Measurements from ENCODE around the gene TICAM2.

TICAM2 gene

GRCh38 chr5:115553082-115553481, 49.2 kb downstream of the TICAM2 start:
- TF ChIP-seq POLR2A (IDR thresholded peaks at IDR 0.05; ENCODE audit: extremely low read depth, insufficient read length), result no peak
- no peak for TF ChIP-seq MAX (IDR thresholded peaks at IDR 0.05; ENCODE audit: low read depth, low read length)
- TF ChIP-seq MYC (IDR thresholded peaks at IDR 0.05; ENCODE audit: low read depth, low read length), result no peak
- no peak for TF ChIP-seq CTCF (IDR thresholded peaks at IDR 0.05; ENCODE audit: low read depth, low read length)
- no peak for DNase-seq (ENCODE audit: low read depth)
- no peak overlapping the region for H3K4me3 ChIP-seq (ENCODE audit: low read depth, low read length)

GRCh38 chr5:115551415-115551814, 50.9 kb downstream of the TICAM2 start:
- H3K4me3 ChIP-seq (ENCODE audit: low read depth, low read length), result no peak overlapping the region
- no peak for DNase-seq (ENCODE audit: low read depth)
- no peak for TF ChIP-seq MAX (IDR thresholded peaks at IDR 0.05; ENCODE audit: low read depth, low read length)
- no peak for TF ChIP-seq POLR2A (IDR thresholded peaks at IDR 0.05; ENCODE audit: extremely low read depth, insufficient read length)
- no peak for TF ChIP-seq MYC (IDR thresholded peaks at IDR 0.05; ENCODE audit: low read depth, low read length)
- no peak for TF ChIP-seq CTCF (IDR thresholded peaks at IDR 0.05; ENCODE audit: low read depth, low read length)

GRCh38 chr5:115549154-115549553, 53.1 kb downstream of the TICAM2 start:
- DNase-seq (ENCODE audit: low read depth), result peak; percentile 43
- no peak overlapping the region for H3K4me3 ChIP-seq (ENCODE audit: low read depth, low read length)
- no peak for TF ChIP-seq MYC (IDR thresholded peaks at IDR 0.05; ENCODE audit: low read depth, low read length)
- TF ChIP-seq POLR2A (IDR thresholded peaks at IDR 0.05; ENCODE audit: extremely low read depth, insufficient read length), result no peak
- peak; percentile 11 for TF ChIP-seq CTCF (IDR thresholded peaks at IDR 0.05; ENCODE audit: low read depth, low read length)
- no peak for TF ChIP-seq MAX (IDR thresholded peaks at IDR 0.05; ENCODE audit: low read depth, low read length)

GRCh38 chr5:115548683-115549082, 53.6 kb downstream of the TICAM2 start:
- no peak for TF ChIP-seq MAX (IDR thresholded peaks at IDR 0.05; ENCODE audit: low read depth, low read length)
- TF ChIP-seq MYC (IDR thresholded peaks at IDR 0.05; ENCODE audit: low read depth, low read length), result no peak
- no peak for TF ChIP-seq POLR2A (IDR thresholded peaks at IDR 0.05; ENCODE audit: extremely low read depth, insufficient read length)
- TF ChIP-seq CTCF (IDR thresholded peaks at IDR 0.05; ENCODE audit: low read depth, low read length), result no peak
- H3K4me3 ChIP-seq (ENCODE audit: low read depth, low read length), result no peak overlapping the region
- DNase-seq (ENCODE audit: low read depth), result no peak

GRCh38 chr5:115545351-115545882, 56.9 kb downstream of the TICAM2 start:
- no peak for DNase-seq (ENCODE audit: low read depth)
- TF ChIP-seq CTCF (IDR thresholded peaks at IDR 0.05; ENCODE audit: low read depth, low read length) (no peak), MAX (IDR thresholded peaks at IDR 0.05; ENCODE audit: low read depth, low read length) (no peak), POLR2A (IDR thresholded peaks at IDR 0.05; ENCODE audit: extremely low read depth, insufficient read length) (no peak), MYC (IDR thresholded peaks at IDR 0.05; ENCODE audit: low read depth, low read length) (no peak)
- peak overlapping the region; percentile 40 for H3K4me3 ChIP-seq (ENCODE audit: low read depth, low read length)
